ENCODE measurements around the gene ALKBH8. TPM values are rescaled to one million over a fixed set of nuclear protein-coding genes. Genes with fewer than 3 reads are reported as not detected.

Gene ALKBH8
- total and polyA plus RNA-seq, 2 of the 13 experiments (the other 11 are each of a cell fraction or from before 2014, with no cell fraction given), result 2.4 to 9.1 TPM

DNA sequence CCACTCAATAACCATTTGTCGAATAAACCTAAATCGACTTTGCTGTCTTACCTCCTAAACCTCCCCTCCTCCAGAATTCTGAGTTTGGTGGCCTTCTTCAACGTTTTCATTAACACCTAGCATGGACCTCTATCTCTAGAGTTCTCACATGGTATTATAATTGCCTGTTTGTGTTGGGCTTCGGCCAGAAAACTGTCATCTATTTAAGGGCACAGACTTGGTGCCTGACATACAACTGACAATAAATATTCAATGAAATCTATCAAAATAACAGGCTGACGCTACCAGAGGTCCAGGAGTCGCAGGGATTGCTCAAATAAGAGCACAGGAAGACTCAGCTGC lies 687 bp downstream of the ALKBH8 start (continued):
- no peak for TF ChIP-seq SIN3B (IDR thresholded peaks at IDR 0.05; ENCODE audit: low read length)

DNA sequence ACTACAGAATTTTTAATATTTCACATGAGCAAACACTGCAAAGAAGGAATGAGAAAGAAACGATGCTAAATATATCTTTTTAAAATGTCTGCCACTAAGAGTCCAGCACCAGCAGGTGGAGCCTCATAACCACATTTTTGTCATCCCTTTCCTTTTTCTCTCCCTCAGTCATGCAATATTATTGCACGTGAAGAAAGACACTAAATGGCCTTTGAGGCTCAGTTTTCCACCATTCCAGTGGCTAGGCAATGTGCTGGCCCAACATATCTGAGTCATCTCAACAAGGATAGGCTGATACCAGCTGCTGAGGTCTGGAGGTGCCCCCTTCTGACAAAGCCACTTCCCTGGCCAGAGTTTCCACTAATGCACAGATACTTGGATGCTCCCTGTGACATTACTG lies 1.8 kb downstream of the ALKBH8 start:
- CTCF ChIA-PET (ENCODE audit: low intra/inter-chr PET ratio, low total read pairs), result interaction anchor here (1.2 to 2.5 kb wide), 2 partner anchors 13 to 126 kb away, joined by 4 to 19 read pairs; no protein-coding TSS in a partner anchor
- Histone ChIP-seq H2AFZ (ENCODE audit: low read length) (no peak overlapping the region), H3K9ac (ENCODE audit: insufficient read depth, low read depth, low read length) (no peak overlapping the region), H4K20me1 (ENCODE audit: insufficient read depth, low read length) (no peaks in the 10 kb centered on the region), H3K9me3 (ENCODE audit: low read length) (no peaks in the 10 kb centered on the region), H3K4me1 (ENCODE audit: insufficient read depth, low read length) (peaks cover 19% of the 10 kb centered on the region), H3K4me3 (replicated peaks in 1 of 3; ENCODE audit: insufficient read depth in 1 of 3, low read depth in 2 of 3, low read length in 3 of 3) (no peak overlapping the region), H3K36me3 (replicated peaks in 1 of 2; ENCODE audit: control insufficient read depth in 1 of 2, insufficient read depth in 2 of 2, low read length in 2 of 2) (peaks cover 0 to 8% of the 10 kb centered on the region in 2 experiments; a peak in 1 of 5 replicates), H3K27ac (ENCODE audit: extremely low read length, insufficient read depth, low read length) (no peak overlapping the region), H3K79me2 (ENCODE audit: insufficient read depth, low read length) (peaks cover 6% of the 10 kb centered on the region), H3K4me2 (ENCODE audit: low read depth, low read length) (peak overlapping the region; percentile 90), H3K27me3 (ENCODE audit: control insufficient read depth in 1 of 2, insufficient read depth in 2 of 2, low read length in 2 of 2) (no peaks in the 10 kb centered on the region; a peak in 1 of 5 replicates)
- WGBS (ENCODE audit: low lambda C conversion rate), result 12% methylated on average over 2 of the region's 2 CpGs
- intact Hi-C loops (cut with micrococcal nuclease; ENCODE audit: unreplicated experiment), result loop anchor here (1.0 to 5.0 kb wide), 4 partner anchors 39 to 335 kb away; no protein-coding TSS in a partner anchor
- FAIRE-seq (no peak), ATAC-seq (0 out of 3 replicates have a peak, but pooled peaks have one; percentile 7), DNase-seq (ENCODE audit: low spot score) (peak; percentile 29)
- no TSS peak for BruUV-seq (replicated peaks)
- in situ Hi-C loops (cut with HindIII; ENCODE audit: extremely low pct_ligation_motif_present, low pct_unique_long_range_greater_than_20kb), result no loop called here
- POLR2A ChIA-PET, result no interaction called here
- TF ChIP-seq POLR2AphosphoS5 (IDR thresholded peaks at IDR 0.05; ENCODE audit: low read depth, low read length), result no peak
- no peak for TF ChIP-seq SMARCC2 (IDR thresholded peaks at IDR 0.05)
- TF ChIP-seq, protein P1, sequence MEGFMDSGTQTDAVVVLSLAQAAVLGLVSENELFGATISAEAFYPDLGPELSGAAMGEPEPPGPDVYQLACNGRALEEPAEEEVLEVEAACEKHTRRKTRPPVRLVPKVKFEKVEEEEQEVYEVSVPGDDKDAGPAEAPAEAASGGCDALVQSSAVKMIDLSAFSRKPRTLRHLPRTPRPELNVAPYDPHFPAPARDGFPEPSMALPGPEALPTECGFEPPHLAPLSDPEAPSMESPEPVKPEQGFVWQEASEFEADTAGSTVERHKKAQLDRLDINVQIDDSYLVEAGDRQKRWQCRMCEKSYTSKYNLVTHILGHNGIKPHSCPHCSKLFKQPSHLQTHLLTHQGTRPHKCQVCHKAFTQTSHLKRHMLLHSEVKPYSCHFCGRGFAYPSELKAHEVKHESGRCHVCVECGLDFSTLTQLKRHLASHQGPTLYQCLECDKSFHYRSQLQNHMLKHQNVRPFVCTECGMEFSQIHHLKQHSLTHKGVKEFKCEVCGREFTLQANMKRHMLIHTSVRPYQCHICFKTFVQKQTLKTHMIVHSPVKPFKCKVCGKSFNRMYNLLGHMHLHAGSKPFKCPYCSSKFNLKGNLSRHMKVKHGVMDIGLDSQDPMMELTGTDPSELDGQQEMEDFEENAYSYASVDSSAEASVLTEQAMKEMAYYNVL (CRISPR knock-in tag; IDR thresholded peaks at IDR 0.05; ENCODE audit: borderline replicate concordance), result 0 out of 2 replicates have a peak, but pooled peaks have one; percentile 22
- no peak for TF ChIP-seq ZNF580 (CRISPR knock-in tag; IDR thresholded peaks at IDR 0.05; ENCODE audit: borderline replicate concordance, low read depth)
- TF ChIP-seq THAP8 (CRISPR knock-in tag; IDR thresholded peaks at IDR 0.05; ENCODE audit: borderline replicate concordance), result no peak
- 0 out of 2 replicates have a peak, but pooled peaks have one; percentile 5 for TF ChIP-seq BHLHE40 (IDR thresholded peaks at IDR 0.05; ENCODE audit: low read length)
- TF ChIP-seq ZBTB2 (CRISPR knock-in tag; IDR thresholded peaks at IDR 0.05; ENCODE audit: low read depth), result no peak
- TF ChIP-seq SMC3 (IDR thresholded peaks at IDR 0.05; ENCODE audit: low read length), result peak; percentile 53; the same call in 1 of the 2 replicates
- TF ChIP-seq REPIN1 (CRISPR knock-in tag; IDR thresholded peaks at IDR 0.05; ENCODE audit: borderline replicate concordance, low read depth), result no peak
- TF ChIP-seq MBD4 (IDR thresholded peaks at IDR 0.05; ENCODE audit: borderline replicate concordance, low read length), result no peak
- no peak for TF ChIP-seq ZC3H13 (CRISPR knock-in tag; IDR thresholded peaks at IDR 0.05)
- TF ChIP-seq PRDM15 (CRISPR knock-in tag; IDR thresholded peaks at IDR 0.05), result no peak
- TF ChIP-seq ZC3H4 (CRISPR knock-in tag; IDR thresholded peaks at IDR 0.05; ENCODE audit: borderline replicate concordance), result no peak
